Testis (tissue), 2 donors: Measurements from ENCODE around the gene PPP1R7.

Source experiments
- POLR2A ChIP-seq: fragments of 450-650 bp; IDR thresholded peaks from one replicate; pipeline ENCODE4 v1.6.1; 2017; ENCODE audit warnings: antibody characterized with exemption, mild to moderate bottlenecking, moderate library complexity
- TF ChIP-seq, protein P1 (sequence below), 3 experiments: fragments of 450-650 bp in 2 of 3; fragments of 200-600 bp in 1 of 3; sonication (generic) in 1 of 3; IDR thresholded peaks; one replicate each; pipeline ENCODE4 v1.5.1; 2016 to 2019; ENCODE audit warnings: antibody characterized with exemption in 3 of 3, mild to moderate bottlenecking in 2 of 3, moderate library complexity in 1 of 3

DNA sequence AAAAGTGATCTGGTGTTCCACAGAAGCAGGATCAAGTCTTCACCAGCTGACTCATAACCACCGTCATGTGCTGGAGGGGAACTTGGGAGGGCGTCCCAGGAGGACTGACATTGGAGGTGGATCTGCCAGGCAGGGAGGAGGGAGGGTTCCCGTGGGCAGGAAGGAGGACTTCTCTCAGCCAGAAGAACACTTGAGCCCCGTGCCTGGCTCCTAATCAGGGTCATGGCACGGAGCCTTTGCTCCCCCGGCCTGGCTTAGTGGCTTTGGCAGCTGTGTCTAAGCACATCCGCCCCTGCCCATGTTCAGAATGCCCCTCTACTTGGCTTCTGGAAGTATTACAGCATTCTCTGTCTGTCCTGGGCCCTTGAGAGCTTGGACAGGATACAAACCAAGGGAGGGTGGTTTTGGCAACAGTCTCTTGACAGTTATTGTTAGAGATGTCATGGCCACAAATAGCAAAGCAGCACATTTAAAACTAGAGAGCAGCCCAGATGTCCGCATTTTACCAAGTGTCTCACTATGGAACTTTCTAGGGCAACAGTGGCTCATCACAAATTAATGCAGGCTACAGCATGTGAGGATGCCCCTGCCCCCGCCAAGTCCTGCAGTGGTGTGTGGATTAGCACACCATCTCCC lies 11.5 kb downstream of the PPP1R7 start:
- TF ChIP-seq, protein P1, sequence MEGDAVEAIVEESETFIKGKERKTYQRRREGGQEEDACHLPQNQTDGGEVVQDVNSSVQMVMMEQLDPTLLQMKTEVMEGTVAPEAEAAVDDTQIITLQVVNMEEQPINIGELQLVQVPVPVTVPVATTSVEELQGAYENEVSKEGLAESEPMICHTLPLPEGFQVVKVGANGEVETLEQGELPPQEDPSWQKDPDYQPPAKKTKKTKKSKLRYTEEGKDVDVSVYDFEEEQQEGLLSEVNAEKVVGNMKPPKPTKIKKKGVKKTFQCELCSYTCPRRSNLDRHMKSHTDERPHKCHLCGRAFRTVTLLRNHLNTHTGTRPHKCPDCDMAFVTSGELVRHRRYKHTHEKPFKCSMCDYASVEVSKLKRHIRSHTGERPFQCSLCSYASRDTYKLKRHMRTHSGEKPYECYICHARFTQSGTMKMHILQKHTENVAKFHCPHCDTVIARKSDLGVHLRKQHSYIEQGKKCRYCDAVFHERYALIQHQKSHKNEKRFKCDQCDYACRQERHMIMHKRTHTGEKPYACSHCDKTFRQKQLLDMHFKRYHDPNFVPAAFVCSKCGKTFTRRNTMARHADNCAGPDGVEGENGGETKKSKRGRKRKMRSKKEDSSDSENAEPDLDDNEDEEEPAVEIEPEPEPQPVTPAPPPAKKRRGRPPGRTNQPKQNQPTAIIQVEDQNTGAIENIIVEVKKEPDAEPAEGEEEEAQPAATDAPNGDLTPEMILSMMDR (IDR thresholded peaks at IDR 0.05): no peak
- TF ChIP-seq POLR2A: no peak
